Caco-2 (cell line): ENCODE results near the gene TMEM132E. TPM values are rescaled to one million over a fixed set of nuclear protein-coding genes. Genes with fewer than 3 reads are reported as not detected.

ENCODE experiments used
- BruUV-seq: library from RNA; stranded (reverse); fragments of 400-500 nt; replicated peaks from 2 replicates; lab custom pipeline; 2021; lab: Mats Ljungman, UMichigan
- CTCF ChIA-PET: fragments of 300-600 bp; sonication (Branson Sonifier 250); formaldehyde crosslinking; loops from one replicate; lab custom pipeline; 2022; ENCODE audit warnings: antibody characterized with exemption; lab: Charles Lee
- POLR2A ChIA-PET: fragments of 300-600 bp; sonication (Branson Sonifier 250); formaldehyde crosslinking; loops from one replicate; lab custom pipeline; 2022; ENCODE audit warnings: antibody characterized with exemption; lab: Charles Lee
- DNase-seq, 2 experiments: peaks; one replicate each; pipeline versions ENCODE4 v3.0.0 to v3.0.0-alpha.2; 2020 to 2022
- H3K27me3 ChIP-seq: replicated peaks from 2 replicates; pipeline ENCODE4 v1.6.0; 2011; ENCODE audit warnings: low read length; ENCODE audit not compliant: control insufficient read depth, insufficient read depth
- H3K36me3 ChIP-seq: 2 replicates; pipeline ENCODE4 v1.5.1; 2011; ENCODE audit warnings: low read length; ENCODE audit not compliant: control insufficient read depth, insufficient read depth
- H3K4me1 ChIP-seq: fragments of 250-450 bp; sonication (Bioruptor Pico); 2 replicates; pipeline ENCODE4 v1.5.1; 2020; ENCODE audit warnings: mild to moderate bottlenecking
- H3K4me3 ChIP-seq: 2 replicates; pipeline ENCODE4 v1.5.1; 2011; ENCODE audit warnings: low read depth, mild to moderate bottlenecking, control low read depth, low read length
- H3K9me3 ChIP-seq: fragments of 250-450 bp; sonication (Bioruptor Pico); 2 replicates; pipeline ENCODE4 v1.5.1; 2020; ENCODE audit warnings: mild to moderate bottlenecking, moderate library complexity
- H3K27ac Mint-ChIP-seq: one replicate; pipeline ENCODE4 v1.8.0; 2022; ENCODE audit warnings: mixed read lengths; ENCODE audit not compliant: unreplicated experiment
- H3K27me3 Mint-ChIP-seq: one replicate; pipeline ENCODE4 v1.8.0; 2022; ENCODE audit warnings: mixed read lengths; ENCODE audit not compliant: insufficient read depth, unreplicated experiment
- H3K36me3 Mint-ChIP-seq: one replicate; pipeline ENCODE4 v1.8.0; 2022; ENCODE audit warnings: mild to moderate bottlenecking, mixed read lengths; ENCODE audit not compliant: insufficient read depth, unreplicated experiment
- H3K4me1 Mint-ChIP-seq: one replicate; pipeline ENCODE4 v1.8.0; 2022; ENCODE audit warnings: low read depth, mixed read lengths; ENCODE audit not compliant: unreplicated experiment
- H3K4me3 Mint-ChIP-seq: one replicate; pipeline ENCODE4 v1.8.0; 2022; ENCODE audit warnings: mild to moderate bottlenecking, moderate library complexity, mixed read lengths; ENCODE audit not compliant: unreplicated experiment
- H3K9me3 Mint-ChIP-seq: one replicate; pipeline ENCODE4 v1.8.0; 2022; ENCODE audit warnings: mixed read lengths; ENCODE audit not compliant: unreplicated experiment
- CTCF ChIP-seq, 2 experiments: fragments of 200-600 bp in 1 of 2; IDR thresholded peaks; 1 replicate in 1 of 2; 2 replicates in 1 of 2; pipeline versions ENCODE4 v1.5.1 to v1.8.0; 2011 to 2022; ENCODE audit warnings: antibody characterized with exemption in 1 of 2, control low read depth in 1 of 2, inconsistent platforms in 1 of 2, low read depth in 1 of 2, low read length in 1 of 2, mild to moderate bottlenecking in 1 of 2, moderate library complexity in 1 of 2; ENCODE audit not compliant: insufficient read depth in 1 of 2, severe bottlenecking in 1 of 2, unreplicated experiment in 1 of 2
- intact Hi-C: fragments of 100-400 bp; cut with micrococcal nuclease; formaldehyde crosslinking; loops from one replicate; pipeline ENCODE4 v1.10.0; 2022; ENCODE audit not compliant: unreplicated experiment
- total RNA-seq: library from RNA; stranded (reverse); gene quantifications from 2 replicates; pipeline ENCODE4 v1.2.3, GENCODE V29; 2022

The TMEM132E gene
- total RNA-seq, 1 experiment from 2014 or later: 0.07 TPM

GRCh38 chr17:34575182-34575581 is 4.2 kb upstream of the TMEM132E start:
- no peaks in the 10 kb centered on the region for H3K36me3 Mint-ChIP-seq
- H3K9me3 Mint-ChIP-seq: no peaks in the 10 kb centered on the region
- ChIA-PET POLR2A (no interaction called here), CTCF (no interaction called here)
- BruUV-seq: no TSS peak
- H3K4me3 Mint-ChIP-seq: no peak overlapping the region
- intact Hi-C loops: no loop called here
- H3K4me1 Mint-ChIP-seq: no peaks in the 10 kb centered on the region
- Histone ChIP-seq H3K4me3 (no peak overlapping the region), H3K9me3 (no peaks in the 10 kb centered on the region), H3K4me1 (0 out of 2 replicates have a peak, but pooled peaks cover 4% of the 10 kb centered on the region), H3K27me3 (peaks cover 2% of the 10 kb centered on the region), H3K36me3 (no peaks in the 10 kb centered on the region)
- no peak overlapping the region for H3K27ac Mint-ChIP-seq
- H3K27me3 Mint-ChIP-seq: peaks cover 43% of the 10 kb centered on the region
- DNase-seq: no peak
- no peak for TF ChIP-seq CTCF (IDR thresholded peaks at IDR 0.05; ENCODE audit: insufficient read depth in 1 of 2, low read depth in 1 of 2, low read length in 1 of 2, severe bottlenecking in 1 of 2, unreplicated experiment in 1 of 2)

GRCh38 chr17:34578016-34578415 is 1.4 kb upstream of the TMEM132E start:
- BruUV-seq: no TSS peak
- Histone ChIP-seq H3K27me3 (peaks cover 4% of the 10 kb centered on the region), H3K4me3 (no peak overlapping the region), H3K36me3 (no peaks in the 10 kb centered on the region), H3K9me3 (no peaks in the 10 kb centered on the region), H3K4me1 (0 out of 2 replicates have a peak, but pooled peaks cover 4% of the 10 kb centered on the region)
- Mint-ChIP-seq H3K4me3 (no peak overlapping the region), H3K27ac (no peak overlapping the region), H3K36me3 (no peaks in the 10 kb centered on the region), H3K27me3 (peaks cover 36% of the 10 kb centered on the region), H3K4me1 (no peaks in the 10 kb centered on the region), H3K9me3 (no peaks in the 10 kb centered on the region)
- no peak for DNase-seq
- CTCF ChIA-PET: no interaction called here
- POLR2A ChIA-PET: no interaction called here
- TF ChIP-seq CTCF (IDR thresholded peaks at IDR 0.05; ENCODE audit: insufficient read depth in 1 of 2, low read depth in 1 of 2, low read length in 1 of 2, severe bottlenecking in 1 of 2, unreplicated experiment in 1 of 2): no peak
- intact Hi-C loops: no loop called here

- Mint-ChIP-seq H3K36me3 (no peaks in the 10 kb centered on the region), H3K27me3 (peaks cover 37% of the 10 kb centered on the region), H3K27ac (no peak overlapping the region), H3K9me3 (no peaks in the 10 kb centered on the region), H3K4me3 (peak overlapping the region; percentile 78), H3K4me1 (no peaks in the 10 kb centered on the region)
- no TSS peak for BruUV-seq
- H3K27me3 ChIP-seq: peaks cover 4% of the 10 kb centered on the region
- intact Hi-C loops: no loop called here
- CTCF ChIA-PET: no interaction called here
- no peak overlapping the region for H3K4me3 ChIP-seq
- TF ChIP-seq CTCF (IDR thresholded peaks at IDR 0.05; ENCODE audit: insufficient read depth in 1 of 2, low read depth in 1 of 2, low read length in 1 of 2, severe bottlenecking in 1 of 2, unreplicated experiment in 1 of 2): no peak
- DNase-seq: no peak
- H3K9me3 ChIP-seq: no peaks in the 10 kb centered on the region
- POLR2A ChIA-PET: no interaction called here
- 0 out of 2 replicates have a peak, but pooled peaks cover 4% of the 10 kb centered on the region for H3K4me1 ChIP-seq
- no peaks in the 10 kb centered on the region for H3K36me3 ChIP-seq
These were observed 746 bp upstream of the TMEM132E start for GRCh38 chr17:34578656-34579016.
